Fibroblast of lung (primary cell): ENCODE results near the gene MMP20.

Experiments used
- EZH2 ChIP-seq: IDR thresholded peaks from 2 replicates; pipeline ENCODE4 v1.5.1; 2012; ENCODE audit warnings: low read length, control low read depth, mild to moderate bottlenecking; ENCODE audit errors: missing control alignments
- TF ChIP-seq, protein P1 (sequence below), 2 donors: IDR thresholded peaks in 1 of 2; conservative IDR thresholded peaks in 1 of 2; 1 replicate in 1 of 2; 2 replicates in 1 of 2; pipeline ENCODE4 v1.5.1; 2011 to 2012; ENCODE audit warnings: low read length in 2 of 2, control low read depth in 1 of 2, inconsistent platforms in 1 of 2, low read depth in 1 of 2, mild to moderate bottlenecking in 1 of 2

DNA sequence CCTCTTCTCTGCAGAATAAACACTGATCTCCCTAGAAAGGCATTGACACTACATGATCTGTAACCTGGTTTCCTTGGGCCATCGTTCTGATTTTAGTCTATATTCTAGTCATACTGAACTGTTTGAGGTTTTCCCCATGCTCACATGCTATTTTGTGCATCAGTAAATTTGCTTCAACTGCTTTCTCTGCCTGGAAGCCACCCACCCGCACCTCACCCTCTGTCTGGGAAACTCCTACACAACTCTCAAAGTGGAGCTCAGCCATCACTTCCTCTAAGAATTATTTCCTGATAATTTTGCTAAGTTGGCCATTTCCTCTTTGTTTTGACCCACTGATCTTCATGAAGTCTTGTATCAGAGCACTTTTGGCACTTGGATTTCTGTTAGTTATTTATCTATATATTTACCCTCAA is 36.1 kb downstream of the MMP20 start:
- TF ChIP-seq EZH2, result no peak
- TF ChIP-seq, protein P1, sequence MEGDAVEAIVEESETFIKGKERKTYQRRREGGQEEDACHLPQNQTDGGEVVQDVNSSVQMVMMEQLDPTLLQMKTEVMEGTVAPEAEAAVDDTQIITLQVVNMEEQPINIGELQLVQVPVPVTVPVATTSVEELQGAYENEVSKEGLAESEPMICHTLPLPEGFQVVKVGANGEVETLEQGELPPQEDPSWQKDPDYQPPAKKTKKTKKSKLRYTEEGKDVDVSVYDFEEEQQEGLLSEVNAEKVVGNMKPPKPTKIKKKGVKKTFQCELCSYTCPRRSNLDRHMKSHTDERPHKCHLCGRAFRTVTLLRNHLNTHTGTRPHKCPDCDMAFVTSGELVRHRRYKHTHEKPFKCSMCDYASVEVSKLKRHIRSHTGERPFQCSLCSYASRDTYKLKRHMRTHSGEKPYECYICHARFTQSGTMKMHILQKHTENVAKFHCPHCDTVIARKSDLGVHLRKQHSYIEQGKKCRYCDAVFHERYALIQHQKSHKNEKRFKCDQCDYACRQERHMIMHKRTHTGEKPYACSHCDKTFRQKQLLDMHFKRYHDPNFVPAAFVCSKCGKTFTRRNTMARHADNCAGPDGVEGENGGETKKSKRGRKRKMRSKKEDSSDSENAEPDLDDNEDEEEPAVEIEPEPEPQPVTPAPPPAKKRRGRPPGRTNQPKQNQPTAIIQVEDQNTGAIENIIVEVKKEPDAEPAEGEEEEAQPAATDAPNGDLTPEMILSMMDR (conservative IDR thresholded peaks at IDR 0.05 in 1 of 2, IDR thresholded peaks at IDR 0.05 in 1 of 2; ENCODE audit: low read depth in 1 of 2, low read length in 2 of 2), result no peak
